BE2C (cell line): ENCODE data around the gene SNRPB.

Source experiments
- DNase-seq: peaks from one replicate; pipeline ENCODE4 v3.0.0-alpha.2; 2020
- H3K27me3 ChIP-seq: fragments of 250-450 bp; sonication (Bioruptor Pico); 2 replicates; pipeline ENCODE4 v1.5.1; 2020; ENCODE audit warnings: mild to moderate bottlenecking
- H3K36me3 ChIP-seq: fragments of 250-450 bp; sonication (Bioruptor Pico); 2 replicates; pipeline ENCODE4 v1.5.1; 2020; ENCODE audit warnings: mild to moderate bottlenecking
- H3K4me1 ChIP-seq: fragments of 250-450 bp; sonication (Bioruptor Pico); 2 replicates; pipeline ENCODE4 v1.5.1; 2020
- H3K4me3 ChIP-seq: 2 replicates; pipeline ENCODE4 v1.5.1; 2011; ENCODE audit warnings: low read depth, low read length
- H3K9me3 ChIP-seq: fragments of 250-450 bp; sonication (Bioruptor Pico); 2 replicates; pipeline ENCODE4 v1.5.1; 2020
- CTCF ChIP-seq: IDR thresholded peaks from 2 replicates; pipeline ENCODE4 v1.5.1; 2012; ENCODE audit warnings: mild to moderate bottlenecking, low read depth, low read length

The SNRPB gene

GRCh38 chr20:2455771-2456497 is 14.7 kb downstream of the SNRPB start:
- Histone ChIP-seq H3K9me3 (no peaks in the 10 kb centered on the region), H3K4me3 (no peak overlapping the region), H3K27me3 (no peaks in the 10 kb centered on the region), H3K4me1 (no peaks in the 10 kb centered on the region), H3K36me3 (peaks cover 7% of the 10 kb centered on the region)
- TF ChIP-seq CTCF, result no peak
- no peak for DNase-seq

GRCh38 chr20:2453792-2454191 is 16.8 kb downstream of the SNRPB start:
- no peak for DNase-seq
- no peaks in the 10 kb centered on the region for H3K9me3 ChIP-seq
- no peaks in the 10 kb centered on the region for H3K4me1 ChIP-seq
- H3K4me3 ChIP-seq, result no peak overlapping the region
- no peaks in the 10 kb centered on the region for H3K27me3 ChIP-seq
- no peaks in the 10 kb centered on the region for H3K36me3 ChIP-seq
- TF ChIP-seq CTCF, result no peak

GRCh38 chr20:2451939-2452732 is 18.5 kb downstream of the SNRPB start:
- Histone ChIP-seq H3K9me3 (no peaks in the 10 kb centered on the region), H3K27me3 (no peaks in the 10 kb centered on the region), H3K36me3 (no peaks in the 10 kb centered on the region), H3K4me3 (no peak overlapping the region), H3K4me1 (no peaks in the 10 kb centered on the region)
- DNase-seq, result peak; percentile 71
- TF ChIP-seq CTCF, result peak; percentile 79

GRCh38 chr20:2451422-2451821 is 19.2 kb downstream of the SNRPB start:
- Histone ChIP-seq H3K27me3 (no peaks in the 10 kb centered on the region), H3K36me3 (no peaks in the 10 kb centered on the region), H3K4me3 (no peak overlapping the region), H3K4me1 (no peaks in the 10 kb centered on the region), H3K9me3 (no peaks in the 10 kb centered on the region)
- no peak for DNase-seq
- no peak for TF ChIP-seq CTCF

GRCh38 chr20:2449386-2449785 is 21.2 kb downstream of the SNRPB start:
- H3K9me3 ChIP-seq, result no peaks in the 10 kb centered on the region
- no peak overlapping the region for H3K4me3 ChIP-seq
- H3K36me3 ChIP-seq, result no peaks in the 10 kb centered on the region
- no peaks in the 10 kb centered on the region for H3K4me1 ChIP-seq
- TF ChIP-seq CTCF, result no peak
- no peaks in the 10 kb centered on the region for H3K27me3 ChIP-seq
- no peak for DNase-seq

- TF ChIP-seq CTCF, result no peak
- Histone ChIP-seq H3K9me3 (no peaks in the 10 kb centered on the region), H3K27me3 (no peaks in the 10 kb centered on the region), H3K36me3 (no peaks in the 10 kb centered on the region), H3K4me1 (no peaks in the 10 kb centered on the region), H3K4me3 (no peak overlapping the region)
- no peak for DNase-seq
Measured at GRCh38 chr20:2446845-2447244, 23.7 kb downstream of the SNRPB start.
